GM21447 (cell line): ENCODE measurements around the gene AP2A2.
"Not testable (repeated sequence)": the region's sequence is repeated elsewhere in the genome, so short reads cannot be mapped to it uniquely, and the experiment has no call there.

Experiments
- ATAC-seq: cut with Tn5 transposase; IDR thresholded peaks from one replicate; pipeline ENCODE4 v1.9.1; 2021; ENCODE audit not compliant: unreplicated experiment

Gene AP2A2

GRCh38 chr11:972523-973211 is 47.0 kb downstream of the AP2A2 start:
- ATAC-seq, result no peak

DNA sequence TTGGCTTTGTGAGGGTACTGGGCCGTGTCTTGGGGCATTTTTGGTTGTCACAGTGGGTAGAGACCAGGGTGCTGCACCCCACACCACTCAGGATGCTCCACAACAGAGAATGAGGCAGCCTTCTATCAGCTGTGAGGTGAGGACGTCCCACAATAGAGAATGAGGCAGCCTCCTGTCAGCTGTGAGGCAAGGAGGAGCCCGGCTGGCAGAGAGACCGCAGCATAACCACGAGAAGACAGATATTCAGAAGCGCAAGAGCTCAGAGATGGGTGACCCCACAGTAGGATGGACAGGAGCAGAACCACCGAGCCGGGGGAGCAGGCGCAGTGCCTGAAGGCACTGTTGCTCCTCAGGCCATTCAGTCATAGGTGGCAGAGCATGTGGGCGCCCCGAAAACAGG is 47.6 kb downstream of the AP2A2 start:
- no peak for ATAC-seq

DNA sequence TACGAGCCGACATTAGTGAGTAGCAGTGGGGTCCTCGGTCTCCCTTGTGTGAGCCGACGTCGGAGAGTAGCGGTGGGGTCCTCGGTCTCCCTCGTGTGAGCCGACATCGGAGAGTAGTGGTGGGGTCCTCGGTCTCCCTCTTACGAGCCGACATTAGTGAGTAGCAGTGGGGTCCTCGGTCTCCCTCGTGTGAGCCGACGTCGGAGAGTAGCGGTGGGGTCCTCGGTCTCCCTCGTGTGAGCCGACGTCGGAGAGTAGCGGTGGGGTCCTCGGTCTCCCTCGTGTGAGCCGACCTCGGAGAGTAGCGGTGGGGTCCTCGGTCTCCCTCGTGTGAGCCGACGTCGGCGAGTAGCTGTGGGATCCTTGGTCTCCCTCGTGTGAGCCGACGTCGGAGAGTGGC is 49.7 kb downstream of the AP2A2 start:
- ATAC-seq, result not testable (repeated sequence)

DNA sequence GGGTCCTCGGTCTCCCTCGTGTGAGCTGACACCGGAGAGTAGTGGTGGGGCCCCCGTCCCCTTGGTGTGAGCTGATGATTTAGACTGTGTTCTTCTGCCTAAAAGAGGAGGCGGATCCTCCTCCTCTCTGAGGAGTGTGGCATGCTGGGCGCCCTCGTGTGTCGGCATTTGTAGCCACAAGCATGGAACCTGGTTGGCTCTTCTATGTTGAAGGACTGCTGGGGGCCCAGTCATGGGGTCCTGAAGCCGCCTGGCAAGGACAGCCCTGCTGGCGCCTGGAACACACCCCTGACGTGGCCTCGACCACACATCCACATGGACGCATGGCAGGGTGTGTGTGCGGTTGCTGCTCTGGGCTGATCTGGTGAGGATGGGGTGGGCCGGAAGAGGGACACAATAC is 50.2 kb downstream of the AP2A2 start:
- no peak for ATAC-seq

- ATAC-seq, result no peak
Measured at GRCh38 chr11:976431-977160, 50.9 kb downstream of the AP2A2 start.

- no peak for ATAC-seq
Measured at GRCh38 chr11:977830-978720, 52.4 kb downstream of the AP2A2 start.

DNA sequence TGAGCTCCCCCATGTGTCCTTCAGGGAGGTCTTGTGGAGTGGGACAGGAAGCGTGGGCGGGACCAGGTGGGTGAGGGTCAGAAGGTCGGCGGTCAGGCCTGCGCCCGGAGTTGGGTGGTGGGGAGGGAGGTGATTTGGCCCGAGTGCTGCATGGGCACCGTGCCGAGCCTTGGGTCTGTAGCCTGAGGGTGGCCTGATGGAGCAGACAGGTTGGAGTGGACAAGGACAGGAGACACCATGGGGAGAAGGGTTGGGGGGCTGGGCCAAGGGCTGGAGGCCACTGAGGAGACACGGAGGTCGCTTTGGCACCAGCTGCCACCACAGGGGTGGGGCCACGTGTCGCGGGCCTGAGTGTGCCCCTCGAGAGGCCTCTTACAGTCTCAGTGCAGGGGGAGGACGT is 53.1 kb downstream of the AP2A2 start:
- ATAC-seq, result no peak

- ATAC-seq, result no peak
Measured at GRCh38 chr11:980438-981357, 55.0 kb downstream of the AP2A2 start.

- no peak for ATAC-seq
Measured at GRCh38 chr11:981764-982163, 56.1 kb downstream of the AP2A2 start.

DNA sequence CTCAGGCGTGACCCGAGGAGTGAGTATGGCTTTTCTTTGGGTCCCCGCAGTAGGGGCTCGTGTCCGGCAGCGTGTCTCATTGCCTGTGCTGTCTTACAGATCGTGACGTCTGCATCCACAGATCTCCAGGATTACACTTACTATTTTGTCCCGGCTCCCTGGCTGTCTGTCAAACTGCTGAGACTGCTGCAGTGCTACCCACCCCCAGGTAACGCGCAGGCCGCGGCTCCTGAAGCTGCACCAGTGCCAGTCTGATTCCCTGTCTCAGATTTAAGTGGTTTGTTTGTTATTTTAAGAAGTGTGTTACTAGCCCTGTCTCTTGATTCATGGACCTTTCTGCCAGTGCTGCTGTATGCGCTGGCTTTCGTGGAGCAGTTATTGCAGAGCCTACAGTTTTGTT is 58.9 kb downstream of the AP2A2 start:
- ATAC-seq, result no peak

- ATAC-seq, result no peak
Measured at GRCh38 chr11:985406-985805, 59.7 kb downstream of the AP2A2 start.

- ATAC-seq, result no peak
Measured at GRCh38 chr11:985848-986247, 60.2 kb downstream of the AP2A2 start.

DNA sequence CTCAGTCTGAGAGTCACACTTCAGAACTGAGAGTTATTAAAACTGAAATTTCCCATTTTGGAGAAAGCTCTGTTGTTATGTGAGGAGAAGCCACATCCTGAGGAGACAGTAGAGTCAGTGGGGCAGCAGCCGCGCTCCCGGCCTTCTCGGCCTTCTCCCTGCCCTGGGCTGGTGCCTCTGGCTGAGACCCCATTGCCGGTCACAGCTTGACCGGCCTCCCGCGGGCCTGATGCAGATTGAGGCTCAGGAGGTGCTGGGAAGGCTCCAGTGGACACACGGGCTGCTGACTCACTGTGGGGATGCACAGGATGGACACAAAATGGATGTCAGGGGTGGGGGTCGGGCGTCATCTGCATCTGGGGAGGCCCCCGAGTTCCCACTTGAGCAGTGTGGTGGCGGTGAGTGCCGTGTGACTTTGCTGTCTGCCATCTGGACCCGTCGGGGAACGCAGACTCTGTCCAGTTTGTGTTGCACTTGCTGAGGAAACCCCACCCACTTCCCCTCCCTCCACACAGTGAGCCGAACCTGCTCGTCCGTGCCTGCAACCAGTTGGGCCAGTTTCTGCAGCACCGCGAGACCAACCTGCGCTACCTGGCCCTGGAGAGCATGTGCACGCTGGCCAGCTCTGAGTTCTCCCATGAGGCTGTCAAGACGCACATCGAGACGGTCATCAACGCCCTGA is 60.7 kb downstream of the AP2A2 start:
- no peak for ATAC-seq

- ATAC-seq, result no peak
Measured at GRCh38 chr11:986952-987305, 61.3 kb downstream of the AP2A2 start.

DNA sequence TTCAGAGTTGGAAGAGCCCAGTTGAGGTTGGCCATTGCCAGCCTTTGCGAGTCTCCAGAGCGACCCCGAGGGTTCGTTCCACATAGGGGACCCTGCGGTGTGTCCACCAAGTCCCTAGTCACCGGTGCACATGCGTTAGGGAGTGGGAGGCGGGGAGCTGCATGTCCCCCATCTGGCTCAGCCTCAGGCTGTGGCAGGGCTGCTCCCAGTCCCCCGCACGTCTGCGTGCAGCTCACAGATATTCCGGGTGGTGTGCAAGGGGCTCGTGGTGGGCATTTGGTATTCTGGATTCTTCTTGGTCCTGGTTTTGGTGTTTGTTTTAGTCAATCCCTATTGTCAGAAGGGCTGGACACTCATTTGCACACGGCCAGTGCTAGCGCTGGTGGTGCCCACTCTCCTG is 62.0 kb downstream of the AP2A2 start:
- ATAC-seq, result no peak

- no peak for ATAC-seq
Measured at GRCh38 chr11:990101-990500, 64.4 kb downstream of the AP2A2 start.

DNA sequence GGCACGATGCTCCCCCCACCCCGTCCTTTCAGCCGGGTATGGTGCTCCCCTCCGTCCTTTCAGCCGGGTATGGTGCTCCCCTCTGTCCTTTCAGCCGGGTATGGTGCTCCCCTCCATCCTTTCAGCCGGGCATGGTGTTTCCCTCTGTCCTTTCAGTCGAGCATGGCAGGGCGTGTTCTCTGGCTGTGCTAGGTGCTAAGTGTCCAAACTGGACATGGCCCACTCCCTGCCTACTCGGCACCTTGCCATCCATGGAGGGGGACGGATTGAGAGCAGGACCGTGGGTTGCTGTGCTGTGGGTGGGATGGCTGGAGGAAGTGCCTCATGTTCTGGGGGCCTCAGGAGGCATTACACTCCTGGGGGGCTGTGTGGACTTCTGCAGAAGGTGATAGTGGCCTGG is 65.4 kb downstream of the AP2A2 start:
- no peak for ATAC-seq

DNA sequence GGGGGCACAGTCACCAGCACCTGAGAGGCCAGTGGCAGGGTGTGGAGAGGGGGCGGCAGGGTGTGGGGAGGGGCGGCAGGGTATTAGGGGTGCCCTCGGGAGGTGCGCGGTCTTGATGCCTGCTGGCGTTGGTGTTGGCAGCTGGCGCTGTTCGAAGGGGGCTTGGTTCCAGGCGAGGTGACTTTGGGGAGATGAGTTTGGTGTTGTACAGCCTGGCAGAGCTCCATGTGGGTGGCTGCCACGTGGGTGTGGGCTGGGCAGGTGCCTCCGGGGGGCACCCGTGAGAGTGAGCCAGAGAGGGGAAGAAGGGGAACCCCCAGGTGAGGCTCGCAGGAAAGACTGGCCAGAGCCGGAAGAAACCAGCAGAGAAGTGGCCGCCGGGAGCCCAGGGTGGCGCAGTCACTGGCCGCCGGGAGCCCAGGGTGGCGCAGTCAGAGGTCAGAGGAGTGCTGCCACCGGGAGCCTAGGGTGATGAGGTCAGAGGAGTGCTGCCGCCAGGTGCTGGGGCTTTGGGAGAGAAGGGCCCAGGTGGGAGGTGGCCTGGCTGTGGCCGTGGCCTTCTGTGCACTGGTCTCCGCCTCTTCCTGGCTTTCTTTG is 66.1 kb downstream of the AP2A2 start:
- ATAC-seq, result no peak

GRCh38 chr11:992577-992976 is 66.9 kb downstream of the AP2A2 start:
- no peak for ATAC-seq

DNA sequence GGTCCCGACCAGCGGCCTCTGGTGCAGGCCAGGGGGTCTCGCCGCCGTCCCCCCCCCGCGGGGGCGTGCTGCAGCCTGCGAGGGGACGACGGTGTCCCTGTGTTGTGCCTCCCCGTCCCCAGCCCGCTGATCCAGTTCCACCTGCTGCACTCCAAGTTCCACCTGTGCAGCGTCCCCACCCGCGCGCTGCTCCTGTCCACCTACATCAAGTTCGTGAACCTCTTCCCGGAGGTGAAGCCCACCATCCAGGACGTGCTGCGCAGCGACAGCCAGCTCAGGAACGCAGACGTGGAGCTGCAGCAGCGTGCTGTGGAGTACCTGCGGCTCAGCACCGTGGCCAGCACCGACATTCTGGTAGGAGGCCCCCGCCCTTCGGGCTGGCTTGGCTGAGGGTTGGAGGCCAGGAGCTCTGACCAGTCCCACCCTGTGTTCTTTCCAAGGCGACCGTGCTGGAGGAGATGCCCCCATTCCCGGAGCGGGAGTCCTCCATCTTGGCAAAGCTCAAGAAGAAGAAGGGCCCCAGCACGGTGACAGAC is 68.0 kb downstream of the AP2A2 start:
- ATAC-seq, result no peak
